ENCODE measurements around the gene ITIH2.
A peak's percentile ranks its signal among the peaks of the same experiment; 100 is the strongest.

The ITIH2 gene

DNA sequence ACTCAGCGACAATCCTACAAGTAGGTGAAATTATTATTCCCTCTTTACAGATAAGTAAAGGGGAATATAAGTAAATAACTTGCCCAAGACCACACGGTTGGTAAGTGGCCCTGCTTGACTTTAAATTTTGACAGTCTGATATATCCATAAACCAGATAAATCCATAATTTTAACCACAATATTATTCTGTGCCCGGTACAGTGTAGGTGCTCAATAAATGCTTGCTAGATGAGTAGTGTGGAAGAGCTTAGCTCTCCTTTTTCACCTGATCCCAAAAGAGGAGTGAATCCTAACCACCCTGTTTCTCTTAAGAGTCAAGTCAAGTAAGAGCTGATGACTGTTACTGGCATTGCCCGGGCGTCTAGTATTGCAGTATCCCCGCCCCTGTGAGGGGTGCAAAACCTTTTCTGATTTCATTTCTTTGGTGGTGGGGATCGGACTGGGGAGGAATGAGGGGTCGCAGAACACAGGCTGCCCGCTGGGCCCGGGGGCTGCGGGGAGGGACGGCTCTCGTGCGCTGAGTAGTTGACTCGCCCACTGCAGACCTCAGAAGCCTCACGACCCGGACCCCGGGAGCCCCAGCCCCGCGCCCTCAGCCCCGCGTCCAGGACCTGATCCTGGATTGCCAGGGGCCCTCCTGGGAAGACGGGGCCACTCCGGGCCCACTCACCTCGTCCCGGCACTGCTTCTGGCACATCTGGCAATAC is 84.2 kb downstream of the ITIH2 start:
- Histone ChIP-seq H3K4me1 (ENCODE audit: insufficient read depth, poor library complexity, severe bottlenecking) (peaks cover 13% of the 10 kb centered on the region), H3K4me3 (ENCODE audit: severe bottlenecking) (peak overlapping the region; percentile 71), H3K27me3 (ENCODE audit: insufficient read depth, poor library complexity, severe bottlenecking) (no peaks in the 10 kb centered on the region), H3K9me3 (ENCODE audit: severe bottlenecking) (no peaks in the 10 kb centered on the region), H3K36me3 (ENCODE audit: low read depth) (peaks cover 27% of the 10 kb centered on the region), H3K27ac (ENCODE audit: poor library complexity, severe bottlenecking) (peak overlapping the region; percentile 52)
- no peak for DNase-seq (ENCODE audit: low spot score)
- TF ChIP-seq, protein P1, sequence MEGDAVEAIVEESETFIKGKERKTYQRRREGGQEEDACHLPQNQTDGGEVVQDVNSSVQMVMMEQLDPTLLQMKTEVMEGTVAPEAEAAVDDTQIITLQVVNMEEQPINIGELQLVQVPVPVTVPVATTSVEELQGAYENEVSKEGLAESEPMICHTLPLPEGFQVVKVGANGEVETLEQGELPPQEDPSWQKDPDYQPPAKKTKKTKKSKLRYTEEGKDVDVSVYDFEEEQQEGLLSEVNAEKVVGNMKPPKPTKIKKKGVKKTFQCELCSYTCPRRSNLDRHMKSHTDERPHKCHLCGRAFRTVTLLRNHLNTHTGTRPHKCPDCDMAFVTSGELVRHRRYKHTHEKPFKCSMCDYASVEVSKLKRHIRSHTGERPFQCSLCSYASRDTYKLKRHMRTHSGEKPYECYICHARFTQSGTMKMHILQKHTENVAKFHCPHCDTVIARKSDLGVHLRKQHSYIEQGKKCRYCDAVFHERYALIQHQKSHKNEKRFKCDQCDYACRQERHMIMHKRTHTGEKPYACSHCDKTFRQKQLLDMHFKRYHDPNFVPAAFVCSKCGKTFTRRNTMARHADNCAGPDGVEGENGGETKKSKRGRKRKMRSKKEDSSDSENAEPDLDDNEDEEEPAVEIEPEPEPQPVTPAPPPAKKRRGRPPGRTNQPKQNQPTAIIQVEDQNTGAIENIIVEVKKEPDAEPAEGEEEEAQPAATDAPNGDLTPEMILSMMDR (IDR thresholded peaks at IDR 0.05; ENCODE audit: poor library complexity, severe bottlenecking) = no peak
- peak; percentile 22 for ATAC-seq (ENCODE audit: low read depth)

DNA sequence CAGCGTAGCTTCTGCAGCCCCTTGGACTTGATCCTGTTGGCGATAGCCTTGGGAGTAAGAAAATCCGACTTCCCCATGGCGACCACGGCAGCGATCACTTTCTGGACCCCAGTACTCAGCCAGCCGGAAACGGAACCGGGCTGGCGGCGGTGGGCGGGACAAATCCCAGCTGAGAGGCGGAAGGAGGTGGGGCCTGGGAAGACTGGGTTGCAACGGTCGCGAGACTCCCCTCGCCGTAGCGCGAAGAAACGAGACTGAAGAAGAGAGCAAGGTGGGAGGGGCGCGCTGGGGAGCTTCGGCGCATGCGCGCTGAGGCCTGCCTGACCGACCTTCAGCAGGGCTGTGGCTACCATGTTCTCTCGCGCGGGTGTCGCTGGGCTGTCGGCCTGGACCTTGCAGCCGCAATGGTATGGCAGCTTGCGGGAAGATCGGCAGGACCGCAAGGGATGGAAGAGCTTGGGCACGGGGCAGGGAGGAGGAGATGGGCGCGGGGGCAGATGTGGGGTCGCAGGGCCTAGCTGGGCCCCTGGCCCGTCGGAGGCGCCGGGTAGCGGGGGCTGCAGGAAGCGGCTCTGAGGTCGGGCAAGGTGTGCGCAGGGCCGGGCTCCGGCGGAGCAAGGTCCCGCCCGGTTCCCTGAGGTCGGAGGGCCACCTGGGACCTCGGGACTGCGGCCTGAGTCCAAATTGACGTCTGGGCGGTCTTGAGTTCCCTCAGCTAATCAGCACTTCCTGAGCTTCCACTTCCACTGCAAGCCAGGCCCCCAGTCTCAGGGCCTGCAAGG is 84.9 kb downstream of the ITIH2 start, which contains the start of the genes ATP5F1C and KIN:
Gene ATP5F1C (plus strand): TSS at position 321 of the 782 bp plus-strand sequence. CDS start 31 bp downstream, at position 352.
Gene KIN (minus strand): TSS at position 137 of the 782 bp plus-strand sequence. CDS start 60 bp downstream, at position 77.
- TF ChIP-seq, protein P1 (IDR thresholded peaks at IDR 0.05; ENCODE audit: poor library complexity, severe bottlenecking) = no peak
- Histone ChIP-seq H3K27ac (ENCODE audit: poor library complexity, severe bottlenecking) (peak within 1 kb of the TSS; percentile 52), H3K36me3 (ENCODE audit: low read depth) (peaks cover 22% of the 10 kb centered on the region), H3K4me1 (ENCODE audit: insufficient read depth, poor library complexity, severe bottlenecking) (peaks cover 13% of the 10 kb centered on the region), H3K4me3 (ENCODE audit: severe bottlenecking) (peak within 1 kb of the TSS; percentile 71), H3K27me3 (ENCODE audit: insufficient read depth, poor library complexity, severe bottlenecking) (no peaks in the 10 kb centered on the region), H3K9me3 (ENCODE audit: severe bottlenecking) (no peaks in the 10 kb centered on the region)
- DNase-seq (ENCODE audit: low spot score) = peak; percentile 92
- ATAC-seq (ENCODE audit: low read depth) = peak; percentile 89

DNA sequence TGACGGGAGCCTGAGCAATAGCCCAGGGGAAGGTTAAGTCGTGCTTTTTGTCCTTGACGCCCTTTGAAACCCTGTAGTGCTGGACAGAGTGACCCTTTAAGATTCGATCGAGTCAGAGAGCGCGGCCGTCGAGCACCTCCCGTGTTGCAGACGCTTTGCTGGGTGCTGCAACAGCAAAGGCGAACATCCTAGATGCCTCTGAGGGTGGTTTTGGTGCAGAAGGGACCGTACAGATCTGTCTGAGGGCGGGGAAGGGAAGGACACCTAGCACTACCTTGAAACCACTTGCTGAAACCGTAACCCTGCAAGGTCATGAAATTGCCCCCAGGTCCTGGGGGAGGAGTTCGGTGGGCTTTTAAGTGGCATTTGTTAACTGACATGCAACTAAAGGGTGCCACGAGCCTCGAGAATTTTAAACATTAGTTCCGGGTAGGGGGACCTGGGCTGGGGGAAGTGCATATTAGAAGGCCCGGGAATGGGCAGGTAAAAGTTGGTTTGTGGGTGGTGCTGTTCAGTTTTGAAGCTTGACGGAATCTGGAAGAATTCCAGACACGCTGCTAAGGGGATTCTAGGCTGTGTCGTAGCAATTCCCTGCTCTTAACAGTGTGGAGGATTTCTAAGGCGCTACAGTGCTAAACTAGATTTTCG is 85.6 kb downstream of the ITIH2 start:
- Histone ChIP-seq H3K4me3 (ENCODE audit: severe bottlenecking) (peak overlapping the region; percentile 71), H3K27me3 (ENCODE audit: insufficient read depth, poor library complexity, severe bottlenecking) (no peaks in the 10 kb centered on the region), H3K36me3 (ENCODE audit: low read depth) (peaks cover 21% of the 10 kb centered on the region), H3K27ac (ENCODE audit: poor library complexity, severe bottlenecking) (peak overlapping the region; percentile 52), H3K4me1 (ENCODE audit: insufficient read depth, poor library complexity, severe bottlenecking) (peaks cover 13% of the 10 kb centered on the region), H3K9me3 (ENCODE audit: severe bottlenecking) (no peaks in the 10 kb centered on the region)
- ATAC-seq (ENCODE audit: low read depth) = peak; percentile 19
- TF ChIP-seq, protein P1 (IDR thresholded peaks at IDR 0.05; ENCODE audit: poor library complexity, severe bottlenecking) = no peak
- no peak for DNase-seq (ENCODE audit: low spot score)

DNA sequence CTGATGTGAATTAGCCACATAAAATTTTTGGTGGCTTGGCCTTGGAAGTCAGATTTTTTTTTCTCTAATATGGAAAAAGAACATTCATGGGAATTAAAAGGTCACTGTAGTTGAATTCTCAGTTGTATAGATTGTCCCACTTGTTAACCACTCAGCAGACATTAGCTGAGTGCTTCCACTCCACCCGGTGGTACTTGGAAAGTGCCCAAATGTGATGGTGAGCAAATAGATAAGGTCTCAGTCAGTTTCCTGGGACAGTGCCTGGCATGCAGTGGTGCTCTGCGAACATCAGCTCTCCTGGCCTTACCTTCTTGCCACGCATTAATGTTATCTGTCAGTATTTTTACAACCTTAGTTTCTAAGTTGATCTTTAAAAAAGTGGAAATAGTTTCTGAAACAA is 86.3 kb downstream of the ITIH2 start:
- no peak for DNase-seq (ENCODE audit: low spot score)
- H3K4me3 ChIP-seq (ENCODE audit: severe bottlenecking) = peak overlapping the region; percentile 71
- H3K4me1 ChIP-seq (ENCODE audit: insufficient read depth, poor library complexity, severe bottlenecking) = peaks cover 13% of the 10 kb centered on the region
- no peaks in the 10 kb centered on the region for H3K27me3 ChIP-seq (ENCODE audit: insufficient read depth, poor library complexity, severe bottlenecking)
- TF ChIP-seq, protein P1 (IDR thresholded peaks at IDR 0.05; ENCODE audit: poor library complexity, severe bottlenecking) = no peak
- ATAC-seq (ENCODE audit: low read depth) = no peak
- H3K36me3 ChIP-seq (ENCODE audit: low read depth) = peaks cover 21% of the 10 kb centered on the region
- no peaks in the 10 kb centered on the region for H3K9me3 ChIP-seq (ENCODE audit: severe bottlenecking)
- H3K27ac ChIP-seq (ENCODE audit: poor library complexity, severe bottlenecking) = peak overlapping the region; percentile 52

Data from RWPE2 (cell line).